Left forelimb (tissue), 1 donor: ENCODE measurements around the gene TMEM212.

Source experiments
- DNase-seq: peaks from one replicate; pipeline ENCODE4 v3.0.0-alpha.2; 2018; ENCODE audit warnings: low spot score

The TMEM212 gene

GRCh38 chr3:171842864-171843518 lies at the start of gene TMEM212:
Gene TMEM212 (plus strand): TSS chr3:171843349. CDS start chr3:171843384, 35 bp downstream.
- no peak for DNase-seq

GRCh38 chr3:171796625-171797264 lies 46.4 kb upstream of the TMEM212 start:
- no peak for DNase-seq

GRCh38 chr3:171797265-171797679 lies 45.9 kb upstream of the TMEM212 start:
- no peak for DNase-seq

DNA sequence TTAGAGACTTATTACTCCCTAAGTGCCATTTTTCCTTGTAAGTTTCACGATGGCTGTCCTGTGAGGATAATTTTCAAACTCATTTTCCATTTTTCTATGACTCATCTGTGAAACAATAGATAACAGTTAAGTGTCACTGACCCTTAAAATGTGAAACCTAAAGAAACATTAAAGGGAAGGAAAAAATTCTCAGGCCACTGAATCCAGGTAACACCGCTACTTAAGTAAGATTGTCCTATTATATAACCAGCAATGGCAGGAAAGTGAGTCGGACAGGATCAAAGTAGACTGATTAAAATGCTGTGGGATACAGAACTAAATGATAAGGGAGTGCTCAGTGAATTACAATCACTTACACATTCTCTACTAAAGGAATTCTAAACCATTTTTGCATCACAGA lies 45.3 kb upstream of the TMEM212 start:
- no peak for DNase-seq

GRCh38 chr3:171799501-171799900 lies 43.6 kb upstream of the TMEM212 start:
- DNase-seq: no peak

DNA sequence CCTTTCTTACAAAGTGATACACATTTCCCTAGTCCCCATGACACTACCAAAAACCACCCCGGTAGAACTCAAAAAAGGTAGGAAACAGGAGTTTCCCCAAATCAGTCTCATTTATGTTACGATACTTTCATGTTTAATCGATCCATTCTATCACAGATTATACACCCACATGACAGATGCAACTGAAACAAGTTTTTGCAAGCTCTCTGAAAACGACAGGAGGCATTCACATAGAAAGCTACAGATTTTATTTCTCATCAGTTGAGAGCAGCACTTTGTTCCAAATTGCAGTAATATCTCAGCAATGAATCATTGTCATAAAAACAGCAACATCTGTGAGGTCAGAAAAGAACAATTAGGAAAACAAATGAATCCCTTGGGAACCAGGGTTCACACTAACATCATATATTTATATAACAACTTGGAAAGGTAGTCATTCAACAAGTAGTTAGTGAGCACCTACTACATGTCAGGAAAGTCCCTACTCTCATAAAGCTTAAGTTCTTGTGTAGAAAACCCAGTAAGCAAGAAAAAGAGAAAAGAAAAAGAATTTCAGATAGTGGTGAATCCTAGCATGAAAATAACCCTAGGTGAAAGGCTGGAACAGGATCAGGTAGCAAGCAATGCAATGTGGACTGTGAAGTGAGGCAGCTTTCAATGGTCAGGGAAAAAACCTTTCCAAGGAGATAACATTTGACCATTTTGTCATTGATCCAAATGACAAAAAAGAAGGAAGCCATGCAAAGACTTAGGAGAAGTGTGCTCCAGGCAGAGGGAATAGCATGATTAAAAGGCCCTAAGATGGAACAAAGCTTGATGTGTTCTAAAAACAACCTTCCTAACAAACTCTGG lies 41.2 kb upstream of the TMEM212 start:
- DNase-seq: no peak

GRCh38 chr3:171802590-171802956 lies 40.6 kb upstream of the TMEM212 start:
- DNase-seq: no peak

DNA sequence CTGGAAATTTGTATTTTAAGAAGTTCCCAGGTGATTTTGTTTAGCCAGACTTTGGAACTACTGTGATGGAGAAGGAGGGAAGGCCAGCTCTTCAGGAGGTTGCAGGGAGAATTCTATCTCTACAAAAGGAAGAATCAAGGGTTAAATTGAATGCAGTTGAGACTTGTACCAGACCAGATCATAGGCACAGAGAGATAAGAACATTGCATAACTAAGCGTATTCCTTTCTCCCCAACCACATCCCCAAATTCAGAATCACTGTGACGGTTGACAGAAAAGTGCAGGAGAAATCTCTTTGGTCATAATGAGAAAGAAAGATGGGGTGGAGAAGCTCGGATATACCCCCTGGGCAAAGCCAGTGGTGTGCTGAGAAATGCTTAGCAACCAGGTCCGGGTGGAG lies 40.1 kb upstream of the TMEM212 start:
- DNase-seq: no peak

- DNase-seq: no peak
Measured at GRCh38 chr3:171804618-171805389, 38.3 kb upstream of the TMEM212 start.

DNA sequence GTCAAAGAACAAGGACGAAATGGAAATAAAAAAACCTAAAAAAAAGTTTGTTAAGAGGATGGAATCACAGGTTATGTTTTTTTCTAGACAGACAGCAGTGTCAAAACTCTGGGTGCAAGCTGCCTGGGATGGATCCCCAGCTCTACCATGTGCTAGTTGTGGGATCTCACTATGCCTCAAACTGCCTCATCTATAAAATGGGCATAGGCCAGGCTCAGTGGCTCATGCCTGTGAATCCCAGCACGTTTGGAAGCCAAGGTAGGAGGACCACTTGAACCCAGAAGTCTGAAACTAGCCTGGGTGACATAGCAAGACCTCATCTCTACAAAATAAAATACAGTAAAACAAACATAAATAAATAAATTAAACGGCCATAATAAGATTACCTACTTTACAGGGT lies 37.5 kb upstream of the TMEM212 start:
- no peak for DNase-seq

GRCh38 chr3:171806200-171807128 lies 36.7 kb upstream of the TMEM212 start:
- no peak for DNase-seq

- DNase-seq: no peak
Measured at GRCh38 chr3:171807129-171807675, 35.9 kb upstream of the TMEM212 start.

GRCh38 chr3:171807806-171808205 lies 35.3 kb upstream of the TMEM212 start:
- no peak for DNase-seq

- peak; percentile 87 for DNase-seq
Measured at GRCh38 chr3:171809611-171809860, 33.6 kb upstream of the TMEM212 start.

DNA sequence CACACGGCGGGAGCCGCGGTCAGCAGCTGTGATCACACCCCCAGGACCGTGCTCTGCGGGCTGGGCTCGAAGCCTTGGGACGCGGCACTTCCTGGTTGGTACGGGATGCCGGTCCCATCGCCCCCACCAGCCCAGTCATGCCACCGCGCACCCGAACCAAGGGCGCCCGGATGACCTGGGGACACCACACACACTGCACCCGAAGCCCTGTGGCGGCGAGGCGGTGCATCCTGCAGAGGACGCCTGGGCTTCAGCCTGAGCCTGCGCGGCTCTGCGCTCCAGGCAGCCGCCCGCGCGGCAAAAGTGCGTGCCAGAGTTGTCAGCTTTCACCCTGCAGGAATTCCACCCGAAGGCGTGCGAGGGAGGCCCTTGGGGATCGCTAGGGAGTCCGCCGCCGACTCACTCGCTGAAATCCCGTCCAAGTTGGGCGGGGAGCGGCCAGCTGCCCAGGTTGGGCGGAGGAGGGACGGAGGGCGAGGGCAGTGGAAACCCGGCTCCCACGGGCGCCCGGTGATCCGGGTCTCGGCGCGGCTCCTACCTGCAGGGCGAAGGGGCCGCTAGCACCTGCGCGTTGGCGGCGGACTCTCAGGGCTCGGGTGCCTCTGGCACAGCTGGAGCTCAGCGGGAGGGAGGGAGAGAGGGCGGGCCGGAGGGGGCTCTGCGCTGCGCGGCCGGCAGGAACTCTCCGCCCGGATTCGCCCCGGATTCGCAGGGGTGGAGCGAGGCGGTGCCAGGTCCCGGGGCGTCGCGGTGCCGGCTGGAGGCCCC lies 33.1 kb upstream of the TMEM212 start, which contains the start of gene PLD1:
TSS of gene PLD1 (minus strand) at position 623 of the 768 bp plus-strand sequence. CDS start 72,432 bp downstream, outside the sequence.
- DNase-seq: peak; percentile 88

DNA sequence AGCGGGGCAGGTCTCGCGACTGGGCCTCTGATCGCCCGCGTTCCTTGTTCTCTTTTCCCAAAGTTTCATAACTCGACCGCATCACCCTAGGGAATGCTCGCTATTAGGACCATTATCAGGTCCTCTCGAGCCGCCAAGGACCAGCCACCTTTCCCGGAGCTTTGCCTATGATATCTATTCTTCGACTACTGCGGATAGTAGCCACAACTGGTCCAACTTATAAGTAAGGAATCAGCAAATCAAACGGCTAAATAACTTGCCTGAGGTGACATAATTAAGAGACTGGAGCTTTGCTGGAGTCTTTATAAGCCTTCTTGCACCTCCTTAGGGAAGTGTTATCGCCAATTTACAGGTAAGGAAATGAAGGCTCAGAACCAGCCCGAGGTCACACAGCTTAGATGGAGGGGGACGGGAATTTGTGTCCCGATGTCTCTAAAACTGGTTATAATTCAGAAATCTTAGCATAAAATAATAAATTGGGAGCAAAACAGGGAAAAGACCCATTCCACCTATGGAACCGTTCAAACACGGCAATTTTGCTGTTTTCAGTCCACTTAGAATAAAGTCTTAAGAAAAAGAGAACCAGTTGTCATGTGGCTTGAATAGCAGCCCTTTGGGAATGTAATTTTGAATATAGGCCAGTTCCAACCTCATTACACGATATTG lies 32.4 kb upstream of the TMEM212 start:
- DNase-seq: no peak

DNA sequence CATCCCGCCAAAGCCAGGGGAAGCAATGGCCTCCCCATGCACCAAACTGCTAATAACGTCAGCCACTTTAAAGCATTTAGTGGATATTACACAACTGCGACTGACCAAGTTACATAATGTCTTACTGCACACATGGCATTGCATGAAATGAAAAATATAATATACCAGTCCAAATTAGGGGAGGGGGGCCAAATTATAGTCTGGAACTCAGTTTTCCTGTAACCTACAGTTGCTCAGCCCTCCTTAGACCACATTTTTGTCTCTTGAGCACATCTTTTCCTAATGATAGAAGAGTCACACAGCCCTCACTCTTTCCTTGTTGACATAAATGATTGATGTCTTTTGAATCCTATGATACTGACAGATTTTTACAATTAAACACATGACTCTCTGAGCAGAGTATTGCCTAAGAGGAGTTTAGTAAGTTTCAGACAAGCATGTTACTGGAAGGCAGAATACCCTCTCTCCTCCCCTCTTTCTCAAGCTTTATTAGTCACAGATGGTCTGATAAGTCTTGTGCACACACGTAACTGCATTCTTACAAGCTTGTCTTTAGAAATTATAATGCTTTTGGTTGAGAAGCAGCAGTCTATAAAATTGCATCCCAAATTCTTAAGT lies 31.7 kb upstream of the TMEM212 start:
- no peak for DNase-seq

DNA sequence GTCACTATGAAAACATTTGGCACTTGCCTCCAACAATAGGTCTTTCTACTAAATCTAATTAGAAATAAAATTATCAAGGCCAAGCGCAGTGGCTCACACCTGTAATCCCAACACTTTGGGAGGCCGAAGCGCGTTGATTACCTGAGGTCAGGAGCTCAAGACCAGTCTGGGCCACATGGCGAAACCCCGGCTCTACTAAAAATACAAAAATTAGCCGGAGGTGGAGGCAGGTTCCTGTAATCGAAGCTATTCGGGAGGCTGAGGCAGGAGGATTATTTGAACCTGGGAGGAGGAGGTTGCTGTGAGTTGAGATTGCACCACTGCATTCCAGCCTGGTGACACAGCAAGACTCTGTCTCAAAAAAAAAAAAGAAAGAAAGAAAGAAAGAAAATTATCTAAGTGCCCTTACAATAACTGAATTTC lies 31.2 kb upstream of the TMEM212 start:
- DNase-seq: no peak

- DNase-seq: no peak
Measured at GRCh38 chr3:171812811-171813210, 30.3 kb upstream of the TMEM212 start.
